ENCODE data around the gene CDC42BPB. TPM values are rescaled to one million over a fixed set of nuclear protein-coding genes. Genes with fewer than 3 reads are reported as not detected.

Gene CDC42BPB
- total RNA-seq, 4 donors from 2014 or later, result 145 to 255 (median 197) TPM

GRCh38 chr14:102949062-102949800, 108.1 kb downstream of the CDC42BPB start:
- Histone ChIP-seq H3K4me3 (no peak overlapping the region), H3K4me1 (peaks cover 0 to 8% (median 4%) of the 10 kb centered on the region in 4 donors), H3K27ac (peak overlapping the region in 2 of 4 donors; percentile 44 to 80), H3K9me3 (no peaks in the 10 kb centered on the region), H3K36me3 (peaks cover 0 to 94% (median 0%) of the 10 kb centered on the region in 3 donors), H3K27me3 (no peaks in the 10 kb centered on the region)
- TF ChIP-seq POLR2A (IDR thresholded peaks at IDR 0.05) (no peak), CTCF (IDR thresholded peaks at IDR 0.05) (no peak)
- peak; percentile 50 to 88 (median 86) for DNase-seq

- H3K9me3 ChIP-seq, result no peaks in the 10 kb centered on the region
- H3K27me3 ChIP-seq, result no peaks in the 10 kb centered on the region
- no peak for TF ChIP-seq POLR2A (IDR thresholded peaks at IDR 0.05)
- TF ChIP-seq CTCF (IDR thresholded peaks at IDR 0.05), result no peak
- peaks cover 0 to 94% (median 0%) of the 10 kb centered on the region in 3 donors for H3K36me3 ChIP-seq
- peaks cover 0 to 8% (median 4%) of the 10 kb centered on the region in 4 donors for H3K4me1 ChIP-seq
- H3K27ac ChIP-seq, result peak overlapping the region in 2 of 4 donors; percentile 44 to 80
- DNase-seq, result no peak
- H3K4me3 ChIP-seq, result no peak overlapping the region
Observed at GRCh38 chr14:102948698-102949061, 108.7 kb downstream of the CDC42BPB start.

- H3K9me3 ChIP-seq, result no peaks in the 10 kb centered on the region
- DNase-seq, result peak in 1 of 3 donors; percentile 61
- TF ChIP-seq CTCF (IDR thresholded peaks at IDR 0.05), result no peak
- no peak for TF ChIP-seq POLR2A (IDR thresholded peaks at IDR 0.05)
- H3K36me3 ChIP-seq, result peaks cover 0 to 94% (median 0%) of the 10 kb centered on the region in 3 donors
- H3K4me3 ChIP-seq, result no peak overlapping the region
- H3K4me1 ChIP-seq, result peaks cover 0 to 8% (median 4%) of the 10 kb centered on the region in 4 donors
- H3K27me3 ChIP-seq, result no peaks in the 10 kb centered on the region
- H3K27ac ChIP-seq, result peak overlapping the region in 1 of 4 donors; percentile 72
Observed at GRCh38 chr14:102947321-102948103, 109.8 kb downstream of the CDC42BPB start.

GRCh38 chr14:102945346-102946130, 111.8 kb downstream of the CDC42BPB start:
- no peaks in the 10 kb centered on the region for H3K9me3 ChIP-seq
- peak overlapping the region in 1 of 4 donors; percentile 72 for H3K27ac ChIP-seq
- no peak overlapping the region for H3K4me3 ChIP-seq
- H3K36me3 ChIP-seq, result peaks cover 0 to 94% (median 0%) of the 10 kb centered on the region in 3 donors
- no peaks in the 10 kb centered on the region for H3K27me3 ChIP-seq
- peaks cover 0 to 9% (median 8%) of the 10 kb centered on the region in 4 donors for H3K4me1 ChIP-seq
- TF ChIP-seq POLR2A (IDR thresholded peaks at IDR 0.05) (no peak), CTCF (IDR thresholded peaks at IDR 0.05) (no peak)
- no peak for DNase-seq

Data from Peyer's patch (tissue), 4 donors.